AG04450 (cell line): ENCODE results near the gene FBXL17. TPM values are rescaled to one million over a fixed set of nuclear protein-coding genes. Genes with fewer than 3 reads are reported as not detected.

Experiments used
- CTCF ChIA-PET: fragments of 300-600, 350-600 bp; formaldehyde crosslinking; extraction: SDS; loops from one replicate; lab custom pipeline; 2022; ENCODE audit warnings: antibody characterized with exemption, inconsistent platforms; lab: Charles Lee
- POLR2A ChIA-PET: fragments of 350-600 bp; formaldehyde crosslinking; extraction: SDS; loops from one replicate; lab custom pipeline; 2021; ENCODE audit warnings: antibody characterized with exemption, inconsistent platforms; lab: Yijun Ruan, JAX
- DNase-seq: peaks from one replicate; pipeline ENCODE4 v3.0.0-alpha.2; 2011; ENCODE audit warnings: low read depth, low spot score
- H3K27ac ChIP-seq: one replicate; pipeline ENCODE4 v1.5.1; 2012; ENCODE audit warnings: low read depth, low read length, control low read depth
- H3K27me3 ChIP-seq: one replicate; pipeline ENCODE4 v1.6.0; 2012; ENCODE audit warnings: low read length; ENCODE audit not compliant: control insufficient read depth, insufficient read depth
- H3K4me3 ChIP-seq: 2 replicates; pipeline ENCODE4 v1.5.1; 2011; ENCODE audit warnings: mild to moderate bottlenecking, low read depth, low read length, control low read depth
- H3K9me3 ChIP-seq: 2 replicates; pipeline ENCODE4 v1.5.1; 2012; ENCODE audit warnings: low read length; ENCODE audit not compliant: control insufficient read depth, insufficient read depth
- CTCF ChIP-seq: IDR thresholded peaks from 2 replicates; pipeline ENCODE4 v1.5.1; 2011; ENCODE audit warnings: low read depth, low read length, control low read depth, inconsistent platforms
- polyA plus RNA-seq: library from polyadenylated mRNA; depleted of rRNA; stranded (reverse); fragments of >200 nt; gene quantifications from 2 replicates; pipeline ENCODE4 v1.2.3, GENCODE V29; 2011

Gene FBXL17
- polyA plus RNA-seq, 1 experiment: 9.4 TPM

DNA sequence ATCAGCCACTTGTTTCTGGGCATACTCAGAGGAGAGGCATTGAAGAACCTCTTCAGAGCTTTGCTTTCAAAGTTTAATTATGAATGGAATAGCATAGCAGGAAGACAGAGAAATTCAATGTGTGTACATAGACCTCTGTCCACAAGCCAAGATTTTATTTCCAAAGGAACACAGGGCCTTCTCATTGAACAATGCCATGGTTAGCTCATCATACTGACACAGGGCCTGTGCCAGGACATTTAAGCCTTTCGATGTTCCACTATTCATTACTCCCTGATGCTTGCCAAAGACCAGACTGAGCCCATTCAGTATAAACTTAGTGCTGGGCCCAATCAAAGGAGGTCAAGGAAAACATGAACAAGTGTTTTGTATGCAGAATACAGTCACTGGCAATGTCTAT is 280.8 kb downstream of the FBXL17 start:
- CTCF ChIA-PET: interaction anchor here (1.1 kb wide), 1 partner anchor 159 kb away, joined by 4 read pairs; no protein-coding TSS in a partner anchor
- Histone ChIP-seq H3K27me3 (no peaks in the 10 kb centered on the region), H3K4me3 (no peak overlapping the region), H3K27ac (no peak overlapping the region), H3K9me3 (no peaks in the 10 kb centered on the region)
- POLR2A ChIA-PET: no interaction called here
- no peak for TF ChIP-seq CTCF
- DNase-seq: no peak

DNA sequence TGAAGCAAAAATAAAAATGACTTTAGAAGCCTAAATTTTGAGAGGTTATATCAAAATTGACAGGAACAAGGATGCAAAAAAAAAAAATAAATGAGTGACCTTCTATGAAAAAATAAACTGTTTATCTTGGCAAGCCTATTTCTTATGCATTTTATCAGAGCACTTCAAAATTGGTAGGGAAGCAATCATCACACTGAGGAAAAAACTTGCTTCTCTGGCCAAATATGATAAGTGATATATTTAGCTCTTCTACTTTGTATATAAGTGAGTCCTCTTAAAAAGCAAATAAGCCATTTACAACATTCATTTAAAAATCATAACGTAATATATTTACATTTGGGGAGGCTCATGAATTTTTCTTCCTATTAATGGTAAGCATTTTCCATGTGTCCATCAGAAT is 287.1 kb downstream of the FBXL17 start:
- ChIA-PET CTCF (interaction anchor here (0.8 kb wide), 1 partner anchor 165 kb away, joined by 3 read pairs; no protein-coding TSS in a partner anchor), POLR2A (no interaction called here)
- Histone ChIP-seq H3K27ac (no peak overlapping the region), H3K27me3 (no peaks in the 10 kb centered on the region), H3K4me3 (no peak overlapping the region), H3K9me3 (no peaks in the 10 kb centered on the region)
- no peak for TF ChIP-seq CTCF
- no peak for DNase-seq

DNA sequence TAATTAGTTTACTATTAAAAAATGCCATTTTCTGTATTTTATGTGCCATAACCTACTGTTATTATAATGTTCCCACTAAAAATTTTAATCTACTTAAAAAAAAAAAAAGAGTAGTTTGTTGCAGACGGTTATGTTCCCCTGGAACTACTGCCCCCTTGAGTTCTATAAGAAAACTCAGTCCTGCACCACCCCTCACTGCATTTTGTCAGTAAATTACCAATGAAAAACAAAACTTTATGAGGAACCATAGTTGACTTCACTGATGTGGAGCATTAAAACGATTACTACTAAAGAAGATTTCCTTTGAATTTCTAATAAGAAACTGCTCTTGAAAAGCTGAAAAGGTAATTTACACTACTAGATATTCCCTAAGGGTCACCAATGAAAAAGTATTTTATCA is 288.7 kb downstream of the FBXL17 start:
- CTCF ChIA-PET: interaction anchor here (0.6 to 1.7 kb wide), 9 partner anchors 10 to 419 kb away, joined by 3 to 9 read pairs (median 3); no protein-coding TSS in a partner anchor

GRCh38 chr5:108090946-108091345 is 291.0 kb downstream of the FBXL17 start:
- Histone ChIP-seq H3K9me3 (no peaks in the 10 kb centered on the region), H3K27ac (no peak overlapping the region), H3K4me3 (no peak overlapping the region), H3K27me3 (no peaks in the 10 kb centered on the region)
- ChIA-PET CTCF (no interaction called here), POLR2A (no interaction called here)
- DNase-seq: no peak
- TF ChIP-seq CTCF: no peak

More for the DNA sequence above, 288.7 kb downstream of the FBXL17 start:
- POLR2A ChIA-PET: no interaction called here
- Histone ChIP-seq H3K27me3 (no peaks in the 10 kb centered on the region), H3K4me3 (no peak overlapping the region), H3K27ac (no peak overlapping the region), H3K9me3 (no peaks in the 10 kb centered on the region)
- peak; percentile 1 for DNase-seq
- TF ChIP-seq CTCF: peak; percentile 73

- POLR2A ChIA-PET: no interaction called here
- CTCF ChIA-PET: no interaction called here
- Histone ChIP-seq H3K27me3 (no peaks in the 10 kb centered on the region), H3K4me3 (no peak overlapping the region), H3K9me3 (no peaks in the 10 kb centered on the region), H3K27ac (no peak overlapping the region)
- TF ChIP-seq CTCF: no peak
- peak; percentile 1 for DNase-seq
These were observed 297.8 kb downstream of the FBXL17 start for GRCh38 chr5:108084105-108084504.
